Breast epithelium (tissue), 4 donors: ENCODE results near the gene SLX1A. TPM values are rescaled to one million over a fixed set of nuclear protein-coding genes. Genes with fewer than 3 reads are reported as not detected.
"Not testable (repeated sequence)": the region's sequence is repeated elsewhere in the genome, so short reads cannot be mapped to it uniquely, and the experiment has no call there.

Source experiments
- DNase-seq, 2 donors: peaks; one replicate each; pipeline ENCODE4 v3.0.0-alpha.2; 2019; ENCODE audit warnings: low spot score in 2 of 2
- H3K27ac ChIP-seq, 2 donors: fragments of 200-600 bp; sonication (generic) in 1 of 2; one replicate each; pipeline ENCODE4 v1.5.1; 2016 to 2019; ENCODE audit warnings: mild to moderate bottlenecking in 1 of 2
- H3K27me3 ChIP-seq, 2 donors: fragments of 200-600 bp; sonication (generic) in 1 of 2; one replicate each; pipeline versions ENCODE4 v1.5.1 to v1.6.0; 2017 to 2019; ENCODE audit warnings: control low read depth in 1 of 2, mild to moderate bottlenecking in 1 of 2
- H3K36me3 ChIP-seq: fragments of 200-600 bp; one replicate; pipeline ENCODE4 v1.5.1; 2019
- H3K4me1 ChIP-seq, 2 donors: fragments of 200-600 bp; sonication (generic); one replicate each; pipeline ENCODE4 v1.5.1; 2016 to 2019; ENCODE audit warnings: control low read depth in 1 of 2
- H3K4me3 ChIP-seq, 3 donors: fragments of 200-600 bp; sonication (generic); 1 replicate in 2 of 3; 2 replicates in 1 of 3; pipeline ENCODE4 v1.5.1; 2016 to 2019; ENCODE audit warnings: mild to moderate bottlenecking in 3 of 3, moderate library complexity in 2 of 3
- H3K9me3 ChIP-seq, 2 donors: fragments of 200-600 bp; sonication (generic) in 1 of 2; one replicate each; pipeline ENCODE4 v1.5.1; 2016 to 2019; ENCODE audit warnings: control low read depth in 1 of 2
- CTCF ChIP-seq, 3 donors: fragments of 450-650 bp; IDR thresholded peaks; one replicate each; pipeline ENCODE4 v1.5.1; 2016 to 2017; ENCODE audit warnings: antibody characterized with exemption in 3 of 3, mild to moderate bottlenecking in 3 of 3, moderate library complexity in 3 of 3
- POLR2A ChIP-seq: fragments of 450-650 bp; IDR thresholded peaks from one replicate; pipeline ENCODE4 v1.6.1; 2016; ENCODE audit warnings: antibody characterized with exemption, mild to moderate bottlenecking, moderate library complexity
- POLR2AphosphoS5 ChIP-seq, 3 donors: sonication (generic); formaldehyde crosslinking; IDR thresholded peaks; one replicate each; pipeline ENCODE4 v1.6.1; 2017; ENCODE audit warnings: antibody characterized with exemption in 3 of 3
- intact Hi-C: fragments of 100-400 bp; cut with DNase I; formaldehyde crosslinking; loops from one replicate; pipeline ENCODE4 v1.15.1; 2023; ENCODE audit warnings: low total_unique reads
- total RNA-seq, 3 donors: library from RNA; depleted of rRNA; stranded (reverse); fragments of >200 nt; gene quantifications; one replicate each; pipeline ENCODE4 v1.1.0, GENCODE V29; 2016

Gene SLX1A
- total RNA-seq, 3 donors from 2014 or later, result 27.4 to 59.0 (median 34.7) TPM

GRCh38 chr16:30163538-30163937 is 30.1 kb upstream of the SLX1A start:
- TF ChIP-seq CTCF (IDR thresholded peaks at IDR 0.05) (no peak), POLR2AphosphoS5 (IDR thresholded peaks at IDR 0.05) (no peak), POLR2A (no peak)

GRCh38 chr16:30166202-30166902 is 27.3 kb upstream of the SLX1A start:
- Histone ChIP-seq H3K9me3 (no peaks in the 10 kb centered on the region), H3K27me3 (no peaks in the 10 kb centered on the region), H3K4me3 (no peak overlapping the region), H3K27ac (no peak overlapping the region), H3K36me3 (no peaks in the 10 kb centered on the region), H3K4me1 (no peaks in the 10 kb centered on the region)
- TF ChIP-seq POLR2A, result no peak
- no peak for TF ChIP-seq CTCF (IDR thresholded peaks at IDR 0.05)
- TF ChIP-seq POLR2AphosphoS5 (IDR thresholded peaks at IDR 0.05), result no peak
- intact Hi-C loops, result no loop called here
- no peak for DNase-seq

More at GRCh38 chr16:30163538-30163937, 30.1 kb upstream of the SLX1A start:
- Histone ChIP-seq H3K27me3 (no peaks in the 10 kb centered on the region), H3K27ac (no peak overlapping the region), H3K4me3 (no peak overlapping the region), H3K9me3 (no peaks in the 10 kb centered on the region), H3K36me3 (no peaks in the 10 kb centered on the region), H3K4me1 (no peaks in the 10 kb centered on the region)
- DNase-seq, result no peak
- intact Hi-C loops, result no loop called here

DNA sequence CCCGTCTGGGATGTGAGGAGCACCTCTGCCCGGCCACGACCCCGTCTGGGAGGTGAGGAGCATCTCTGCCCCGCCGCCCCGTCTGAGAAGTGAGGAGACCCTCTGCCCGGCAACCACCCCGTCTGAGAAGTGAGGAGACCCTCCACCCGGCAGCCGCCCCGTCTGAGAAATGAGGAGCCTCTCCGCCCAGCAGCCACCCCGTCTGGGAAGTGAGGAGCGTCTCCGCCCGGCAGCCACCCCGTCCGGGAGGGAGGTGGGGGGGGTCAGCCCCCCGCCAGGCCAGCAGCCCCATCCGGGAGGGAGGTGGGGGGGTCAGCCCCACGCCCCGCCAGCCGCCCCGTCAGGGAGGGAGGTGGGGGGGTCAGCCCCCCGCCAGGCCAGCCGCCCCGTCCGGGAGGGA is 24.9 kb upstream of the SLX1A start:
- H3K36me3 ChIP-seq, H3K27ac ChIP-seq, H3K27me3 ChIP-seq, H3K4me3 ChIP-seq, intact Hi-C loops, H3K9me3 ChIP-seq, DNase-seq, H3K4me1 ChIP-seq: not testable (repeated sequence)

- intact Hi-C loops, H3K36me3 ChIP-seq: not testable (repeated sequence)
These were observed 24.3 kb upstream of the SLX1A start for GRCh38 chr16:30169416-30169815.

DNA sequence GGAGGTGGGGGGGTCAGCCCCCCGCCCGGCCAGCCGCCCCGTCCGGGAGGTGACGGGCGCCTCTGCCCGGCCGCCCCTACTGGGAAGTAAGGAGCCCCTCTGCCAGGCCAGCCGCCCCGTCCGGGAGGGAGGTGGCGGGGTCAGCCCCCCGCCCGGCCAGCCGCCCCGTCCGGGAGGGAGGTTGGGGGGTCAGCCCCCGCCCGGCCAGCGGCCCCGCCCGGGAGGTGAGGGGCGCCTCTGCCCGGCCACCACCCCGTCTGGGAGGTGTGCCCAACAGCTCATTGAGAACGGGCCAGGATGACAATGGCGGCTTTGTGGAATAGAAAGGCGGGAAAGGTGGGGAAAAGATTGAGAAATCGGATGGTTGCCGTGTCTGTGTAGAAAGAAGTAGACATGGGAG is 23.5 kb upstream of the SLX1A start:
- H3K27ac ChIP-seq, H3K9me3 ChIP-seq, H3K36me3 ChIP-seq, DNase-seq, intact Hi-C loops, H3K27me3 ChIP-seq, H3K4me1 ChIP-seq: not testable (repeated sequence)
- H3K4me3 ChIP-seq, result peak overlapping the region in 1 of 3 donors; percentile 22

More at GRCh38 chr16:30169416-30169815, 24.3 kb upstream of the SLX1A start:
- H3K4me3 ChIP-seq, H3K4me1 ChIP-seq, H3K27ac ChIP-seq, H3K27me3 ChIP-seq, H3K9me3 ChIP-seq, DNase-seq: not testable (repeated sequence)

GRCh38 chr16:30173054-30173453 is 20.6 kb upstream of the SLX1A start:
- Histone ChIP-seq H3K27me3 (no peaks in the 10 kb centered on the region), H3K4me1 (no peaks in the 10 kb centered on the region), H3K36me3 (no peaks in the 10 kb centered on the region), H3K27ac (no peak overlapping the region), H3K9me3 (no peaks in the 10 kb centered on the region), H3K4me3 (no peak overlapping the region)
- TF ChIP-seq CTCF (IDR thresholded peaks at IDR 0.05), result no peak
- intact Hi-C loops, result no loop called here
- DNase-seq, result no peak

- H3K27ac ChIP-seq, intact Hi-C loops, H3K4me3 ChIP-seq, H3K9me3 ChIP-seq, H3K27me3 ChIP-seq, H3K36me3 ChIP-seq, H3K4me1 ChIP-seq, DNase-seq: not testable (repeated sequence)
These were observed 16.8 kb upstream of the SLX1A start for GRCh38 chr16:30176876-30177275.
